GM12865 (cell line): ENCODE data around the gene PLCG1.

Source experiments
- DNase-seq: peaks from one replicate; pipeline ENCODE4 v3.0.0; 2010; ENCODE audit warnings: low read depth
- H3K4me3 ChIP-seq: 2 replicates; pipeline ENCODE4 v1.5.1; 2011; ENCODE audit warnings: mild to moderate bottlenecking, low read depth, low read length, control low read depth
- CTCF ChIP-seq: IDR thresholded peaks from 2 replicates; pipeline ENCODE4 v1.5.1; 2011; ENCODE audit warnings: low read length, control low read depth, low read depth, inconsistent platforms; ENCODE audit not compliant: insufficient read depth; ENCODE audit errors: missing control alignments

The PLCG1 gene

DNA sequence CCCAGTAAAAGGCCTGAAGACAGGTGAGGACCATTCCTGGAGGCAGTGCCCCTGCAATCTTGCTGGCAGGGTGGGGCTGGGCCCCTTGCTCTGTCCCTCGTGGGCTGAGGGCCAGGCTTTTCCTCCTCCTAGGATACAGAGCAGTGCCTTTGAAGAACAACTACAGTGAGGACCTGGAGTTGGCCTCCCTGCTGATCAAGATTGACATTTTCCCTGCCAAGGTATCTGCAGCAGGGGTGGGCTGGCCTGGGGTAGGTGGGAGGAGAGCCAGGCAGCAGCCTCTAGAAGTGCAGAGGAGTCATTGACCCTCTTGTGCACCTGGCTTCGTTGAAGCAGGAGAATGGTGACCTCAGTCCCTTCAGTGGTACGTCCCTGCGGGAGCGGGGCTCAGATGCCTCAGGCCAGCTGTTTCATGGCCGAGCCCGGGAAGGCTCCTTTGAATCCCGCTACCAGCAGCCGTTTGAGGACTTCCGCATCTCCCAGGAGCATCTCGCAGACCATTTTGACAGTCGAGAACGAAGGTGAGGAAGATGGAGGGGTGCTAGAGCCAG lies 36.5 kb downstream of the PLCG1 start:
- TF ChIP-seq CTCF: no peak
- DNase-seq: no peak
- no peak overlapping the region for H3K4me3 ChIP-seq

DNA sequence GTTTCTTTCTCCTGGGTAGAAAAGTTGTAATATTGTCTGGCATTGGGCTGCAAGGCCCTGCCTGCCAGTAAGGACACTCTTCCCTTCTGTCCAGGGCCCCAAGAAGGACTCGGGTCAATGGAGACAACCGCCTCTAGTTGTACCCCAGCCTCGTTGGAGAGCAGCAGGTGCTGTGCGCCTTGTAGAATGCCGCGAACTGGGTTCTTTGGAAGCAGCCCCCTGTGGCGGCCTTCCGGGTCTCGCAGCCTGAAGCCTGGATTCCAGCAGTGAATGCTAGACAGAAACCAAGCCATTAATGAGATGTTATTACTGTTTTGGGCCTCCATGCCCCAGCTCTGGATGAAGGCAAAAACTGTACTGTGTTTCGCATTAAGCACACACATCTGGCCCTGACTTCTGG lies 37.0 kb downstream of the PLCG1 start:
- no peak for TF ChIP-seq CTCF
- no peak overlapping the region for H3K4me3 ChIP-seq
- no peak for DNase-seq

DNA sequence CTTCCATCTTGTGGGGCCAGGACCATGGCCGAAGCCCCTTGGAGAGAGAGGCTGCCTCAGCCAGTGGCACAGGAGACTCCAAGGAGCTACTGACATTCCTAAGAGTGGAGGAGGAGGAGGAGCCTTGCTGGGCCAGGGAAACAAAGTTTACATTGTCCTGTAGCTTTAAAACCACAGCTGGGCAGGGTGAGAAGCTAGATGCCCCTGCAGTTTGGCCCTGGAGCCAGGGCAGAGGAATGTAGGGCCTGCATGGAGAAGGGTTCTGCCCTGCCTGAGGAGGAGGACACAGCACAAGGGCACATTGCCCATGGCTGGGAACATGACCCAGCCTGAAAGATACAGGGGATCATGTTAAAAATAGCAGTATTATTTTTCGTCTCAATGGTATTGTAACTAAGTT lies 37.4 kb downstream of the PLCG1 start:
- DNase-seq: no peak
- no peak overlapping the region for H3K4me3 ChIP-seq
- no peak for TF ChIP-seq CTCF

DNA sequence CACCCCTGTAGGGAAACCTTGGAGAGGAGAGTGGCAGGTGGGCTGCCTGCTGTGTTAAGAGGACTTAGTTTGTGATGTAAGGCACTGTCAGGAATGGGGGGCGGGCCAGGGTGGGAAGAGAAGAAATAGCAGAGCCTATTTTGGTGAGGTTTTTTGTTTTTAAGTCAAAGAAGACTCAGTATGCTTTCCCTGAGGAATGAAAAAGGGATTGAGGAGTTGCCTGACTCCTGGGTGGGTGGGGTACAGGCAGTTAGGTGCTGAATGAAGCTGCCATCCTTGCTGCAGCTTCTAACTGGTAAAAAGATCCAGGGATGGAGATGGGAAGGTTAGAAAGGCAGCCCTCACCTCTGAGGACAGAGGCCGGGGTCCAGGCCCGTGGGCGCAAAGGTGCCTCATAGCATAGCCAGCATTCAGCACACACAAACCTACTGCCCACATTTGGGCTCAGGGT lies 37.9 kb downstream of the PLCG1 start:
- H3K4me3 ChIP-seq: no peak overlapping the region
- TF ChIP-seq CTCF: no peak
- no peak for DNase-seq

GRCh38 chr20:41175727-41176330 lies 38.5 kb downstream of the PLCG1 start:
- no peak for DNase-seq
- TF ChIP-seq CTCF: no peak
- H3K4me3 ChIP-seq: no peak overlapping the region

GRCh38 chr20:41176711-41177552 lies 39.6 kb downstream of the PLCG1 start:
- H3K4me3 ChIP-seq: no peak overlapping the region
- TF ChIP-seq CTCF: no peak
- DNase-seq: no peak
